MG63 (cell line): ENCODE data around the gene PIK3C2G. TPM values are rescaled to one million over a fixed set of nuclear protein-coding genes. Genes with fewer than 3 reads are reported as not detected.
"Not testable (repeated sequence)": the region's sequence is repeated elsewhere in the genome, so short reads cannot be mapped to it uniquely, and the experiment has no call there.

Experiments
- DNase-seq: peaks from one replicate; pipeline ENCODE4 v3.0.0-alpha.2; 2020
- H3K27me3 ChIP-seq: fragments of 250-450 bp; sonication (Bioruptor Pico); 2 replicates; pipeline ENCODE4 v1.5.1; 2020; ENCODE audit warnings: mild to moderate bottlenecking, moderate library complexity
- H3K36me3 ChIP-seq: fragments of 250-450 bp; sonication (Bioruptor Pico); 2 replicates; pipeline ENCODE4 v1.5.1; 2020; ENCODE audit warnings: mild to moderate bottlenecking, moderate library complexity
- H3K4me3 ChIP-seq: fragments of 250-450 bp; sonication (Bioruptor Pico); 2 replicates; pipeline ENCODE4 v1.5.1; 2020; ENCODE audit warnings: mild to moderate bottlenecking, moderate library complexity
- H3K9me3 ChIP-seq: fragments of 250-450 bp; sonication (Bioruptor Pico); 2 replicates; pipeline ENCODE4 v1.5.1; 2020; ENCODE audit warnings: mild to moderate bottlenecking, moderate library complexity
- total RNA-seq: library from RNA; depleted of rRNA; stranded (reverse); fragments of >200 nt; shearing (Covaris generic); gene quantifications from 2 replicates; pipeline ENCODE4 v1.2.3, GENCODE V29; 2014; ENCODE audit warnings: low replicate concordance

Gene PIK3C2G
- total RNA-seq, 1 experiment from 2014 or later: not detected

- DNase-seq: no peak
- Histone ChIP-seq H3K4me3 (no peak overlapping the region), H3K36me3 (no peaks in the 10 kb centered on the region), H3K9me3 (no peaks in the 10 kb centered on the region), H3K27me3 (no peaks in the 10 kb centered on the region)
Measured at GRCh38 chr12:18467620-18468245, 206.4 kb downstream of the PIK3C2G start.

GRCh38 chr12:18468246-18469075 lies 207.1 kb downstream of the PIK3C2G start:
- DNase-seq: no peak
- H3K36me3 ChIP-seq: no peaks in the 10 kb centered on the region
- no peaks in the 10 kb centered on the region for H3K9me3 ChIP-seq
- H3K4me3 ChIP-seq: no peak overlapping the region
- no peaks in the 10 kb centered on the region for H3K27me3 ChIP-seq

- no peak for DNase-seq
Measured at GRCh38 chr12:18470251-18470650, 208.9 kb downstream of the PIK3C2G start.

GRCh38 chr12:18472304-18472703 lies 211.0 kb downstream of the PIK3C2G start:
- Histone ChIP-seq H3K9me3 (no peaks in the 10 kb centered on the region), H3K36me3 (no peaks in the 10 kb centered on the region), H3K27me3 (no peaks in the 10 kb centered on the region), H3K4me3 (no peak overlapping the region)
- no peak for DNase-seq

More at GRCh38 chr12:18470251-18470650, 208.9 kb downstream of the PIK3C2G start:
- H3K36me3 ChIP-seq: no peaks in the 10 kb centered on the region
- H3K9me3 ChIP-seq: no peaks in the 10 kb centered on the region
- H3K4me3 ChIP-seq: no peak overlapping the region
- H3K27me3 ChIP-seq: no peaks in the 10 kb centered on the region

GRCh38 chr12:18472806-18473205 lies 211.5 kb downstream of the PIK3C2G start:
- DNase-seq: no peak
- no peaks in the 10 kb centered on the region for H3K27me3 ChIP-seq
- no peaks in the 10 kb centered on the region for H3K36me3 ChIP-seq
- H3K9me3 ChIP-seq: no peaks in the 10 kb centered on the region
- no peak overlapping the region for H3K4me3 ChIP-seq

GRCh38 chr12:18476861-18477260 lies 215.5 kb downstream of the PIK3C2G start:
- H3K36me3 ChIP-seq: no peaks in the 10 kb centered on the region
- DNase-seq: no peak
- H3K27me3 ChIP-seq: no peaks in the 10 kb centered on the region

GRCh38 chr12:18479256-18479655 lies 217.9 kb downstream of the PIK3C2G start:
- H3K9me3 ChIP-seq: no peaks in the 10 kb centered on the region
- H3K4me3 ChIP-seq: no peak overlapping the region
- H3K36me3 ChIP-seq: no peaks in the 10 kb centered on the region
- H3K27me3 ChIP-seq: no peaks in the 10 kb centered on the region
- no peak for DNase-seq

More at GRCh38 chr12:18476861-18477260, 215.5 kb downstream of the PIK3C2G start:
- Histone ChIP-seq H3K9me3 (no peaks in the 10 kb centered on the region), H3K4me3 (no peak overlapping the region)

- Histone ChIP-seq H3K27me3 (no peaks in the 10 kb centered on the region), H3K9me3 (no peaks in the 10 kb centered on the region), H3K36me3 (no peaks in the 10 kb centered on the region), H3K4me3 (no peak overlapping the region)
- DNase-seq: no peak
Measured at GRCh38 chr12:18482601-18483120, 221.3 kb downstream of the PIK3C2G start.

GRCh38 chr12:18483698-18484325 lies 222.5 kb downstream of the PIK3C2G start:
- H3K4me3 ChIP-seq: no peak overlapping the region
- no peaks in the 10 kb centered on the region for H3K9me3 ChIP-seq
- no peaks in the 10 kb centered on the region for H3K36me3 ChIP-seq
- DNase-seq: no peak
- H3K27me3 ChIP-seq: no peaks in the 10 kb centered on the region

GRCh38 chr12:18486036-18486435 lies 224.7 kb downstream of the PIK3C2G start:
- no peaks in the 10 kb centered on the region for H3K9me3 ChIP-seq

GRCh38 chr12:18487509-18487908 lies 226.2 kb downstream of the PIK3C2G start:
- Histone ChIP-seq H3K4me3 (no peak overlapping the region), H3K27me3 (no peaks in the 10 kb centered on the region), H3K9me3 (peaks cover 4% of the 10 kb centered on the region; the same call in 1 of the 2 replicates), H3K36me3 (no peaks in the 10 kb centered on the region)
- DNase-seq: no peak

More at GRCh38 chr12:18486036-18486435, 224.7 kb downstream of the PIK3C2G start:
- Histone ChIP-seq H3K4me3 (no peak overlapping the region), H3K36me3 (no peaks in the 10 kb centered on the region), H3K27me3 (no peaks in the 10 kb centered on the region)
- DNase-seq: no peak

GRCh38 chr12:18492372-18493025 lies 231.2 kb downstream of the PIK3C2G start:
- Histone ChIP-seq H3K36me3 (no peaks in the 10 kb centered on the region), H3K27me3 (no peaks in the 10 kb centered on the region), H3K4me3 (no peak overlapping the region), H3K9me3 (peaks cover 4% of the 10 kb centered on the region; the same call in 1 of the 2 replicates)
- no peak for DNase-seq

- Histone ChIP-seq H3K27me3 (no peaks in the 10 kb centered on the region), H3K9me3 (peaks cover 4% of the 10 kb centered on the region; the same call in 1 of the 2 replicates), H3K36me3 (no peaks in the 10 kb centered on the region), H3K4me3 (no peak overlapping the region)
- DNase-seq: no peak
Measured at GRCh38 chr12:18496156-18496555, 234.8 kb downstream of the PIK3C2G start.

GRCh38 chr12:18500160-18500574 lies 238.8 kb downstream of the PIK3C2G start:
- not testable (repeated sequence) for H3K4me3 ChIP-seq, DNase-seq, H3K36me3 ChIP-seq, H3K9me3 ChIP-seq, H3K27me3 ChIP-seq

GRCh38 chr12:18500736-18501135 lies 239.4 kb downstream of the PIK3C2G start:
- not testable (repeated sequence) for H3K9me3 ChIP-seq, H3K36me3 ChIP-seq, H3K4me3 ChIP-seq, H3K27me3 ChIP-seq, DNase-seq

- H3K27me3 ChIP-seq: no peaks in the 10 kb centered on the region
Measured at GRCh38 chr12:18502422-18502968, 241.2 kb downstream of the PIK3C2G start.

More at GRCh38 chr12:18502422-18502968, 241.2 kb downstream of the PIK3C2G start:
- H3K9me3 ChIP-seq: no peaks in the 10 kb centered on the region
- DNase-seq: no peak
- H3K36me3 ChIP-seq: no peaks in the 10 kb centered on the region
- no peak overlapping the region for H3K4me3 ChIP-seq
